HG02884 (cell line): ENCODE data around the gene BTN1A1.

ENCODE experiments used
- ATAC-seq: cut with Tn5 transposase; IDR thresholded peaks from one replicate; pipeline ENCODE4 v1.9.1; 2021; ENCODE audit warnings: mild to moderate bottlenecking, moderate library complexity; ENCODE audit not compliant: unreplicated experiment

The BTN1A1 gene

GRCh38 chr6:26556263-26557070 lies 56.4 kb downstream of the BTN1A1 start:
- no peak for ATAC-seq
